GM12872 (cell line): ENCODE results near the gene E2F7.

Experiments
- TF ChIP-seq, protein P1 (sequence below): IDR thresholded peaks from 3 replicates; pipeline ENCODE4 v1.5.1; 2011; ENCODE audit warnings: low read depth, mild to moderate bottlenecking, low read length, moderate library complexity; ENCODE audit not compliant: insufficient read depth

E2F7 gene

DNA sequence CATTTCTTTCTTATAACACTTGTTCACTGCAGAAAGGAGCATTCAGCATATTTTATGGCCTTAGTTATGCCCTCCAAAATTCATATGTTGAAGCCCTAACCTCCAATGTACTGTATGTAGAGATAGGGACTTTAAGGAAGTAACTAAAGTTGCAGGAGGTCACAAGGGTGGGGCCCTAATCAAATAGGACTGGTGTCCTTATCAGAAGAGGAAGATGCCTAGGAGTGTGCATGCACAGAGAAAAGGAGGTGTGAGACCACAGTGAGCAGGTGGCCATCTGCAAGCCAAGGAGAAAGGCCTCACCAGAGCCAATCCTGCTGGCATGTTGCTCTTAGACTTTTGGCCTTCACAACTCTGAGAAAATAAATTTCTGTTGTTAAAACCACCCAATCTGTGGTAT lies 12.9 kb upstream of the E2F7 start:
- TF ChIP-seq, protein P1, sequence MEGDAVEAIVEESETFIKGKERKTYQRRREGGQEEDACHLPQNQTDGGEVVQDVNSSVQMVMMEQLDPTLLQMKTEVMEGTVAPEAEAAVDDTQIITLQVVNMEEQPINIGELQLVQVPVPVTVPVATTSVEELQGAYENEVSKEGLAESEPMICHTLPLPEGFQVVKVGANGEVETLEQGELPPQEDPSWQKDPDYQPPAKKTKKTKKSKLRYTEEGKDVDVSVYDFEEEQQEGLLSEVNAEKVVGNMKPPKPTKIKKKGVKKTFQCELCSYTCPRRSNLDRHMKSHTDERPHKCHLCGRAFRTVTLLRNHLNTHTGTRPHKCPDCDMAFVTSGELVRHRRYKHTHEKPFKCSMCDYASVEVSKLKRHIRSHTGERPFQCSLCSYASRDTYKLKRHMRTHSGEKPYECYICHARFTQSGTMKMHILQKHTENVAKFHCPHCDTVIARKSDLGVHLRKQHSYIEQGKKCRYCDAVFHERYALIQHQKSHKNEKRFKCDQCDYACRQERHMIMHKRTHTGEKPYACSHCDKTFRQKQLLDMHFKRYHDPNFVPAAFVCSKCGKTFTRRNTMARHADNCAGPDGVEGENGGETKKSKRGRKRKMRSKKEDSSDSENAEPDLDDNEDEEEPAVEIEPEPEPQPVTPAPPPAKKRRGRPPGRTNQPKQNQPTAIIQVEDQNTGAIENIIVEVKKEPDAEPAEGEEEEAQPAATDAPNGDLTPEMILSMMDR: no peak

DNA sequence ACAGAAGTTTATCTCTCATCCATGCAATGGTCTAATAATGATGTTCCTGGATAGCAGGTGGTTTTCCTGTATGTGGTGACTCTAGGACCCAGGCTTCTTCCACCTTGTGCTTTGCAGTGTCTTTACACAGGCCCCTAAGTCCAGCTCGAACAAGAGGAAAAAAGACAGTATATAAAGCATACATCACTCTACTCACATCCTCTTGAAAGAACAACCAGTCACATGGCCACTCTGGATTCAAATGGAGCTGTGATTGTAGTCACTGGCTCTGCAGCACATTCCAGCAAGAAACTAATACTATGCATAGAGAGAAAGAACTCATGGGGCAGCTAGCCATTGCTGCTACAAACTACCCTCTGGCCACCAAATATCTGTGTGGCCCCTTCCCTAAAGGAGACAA lies 11.5 kb upstream of the E2F7 start:
- TF ChIP-seq, protein P1: no peak

DNA sequence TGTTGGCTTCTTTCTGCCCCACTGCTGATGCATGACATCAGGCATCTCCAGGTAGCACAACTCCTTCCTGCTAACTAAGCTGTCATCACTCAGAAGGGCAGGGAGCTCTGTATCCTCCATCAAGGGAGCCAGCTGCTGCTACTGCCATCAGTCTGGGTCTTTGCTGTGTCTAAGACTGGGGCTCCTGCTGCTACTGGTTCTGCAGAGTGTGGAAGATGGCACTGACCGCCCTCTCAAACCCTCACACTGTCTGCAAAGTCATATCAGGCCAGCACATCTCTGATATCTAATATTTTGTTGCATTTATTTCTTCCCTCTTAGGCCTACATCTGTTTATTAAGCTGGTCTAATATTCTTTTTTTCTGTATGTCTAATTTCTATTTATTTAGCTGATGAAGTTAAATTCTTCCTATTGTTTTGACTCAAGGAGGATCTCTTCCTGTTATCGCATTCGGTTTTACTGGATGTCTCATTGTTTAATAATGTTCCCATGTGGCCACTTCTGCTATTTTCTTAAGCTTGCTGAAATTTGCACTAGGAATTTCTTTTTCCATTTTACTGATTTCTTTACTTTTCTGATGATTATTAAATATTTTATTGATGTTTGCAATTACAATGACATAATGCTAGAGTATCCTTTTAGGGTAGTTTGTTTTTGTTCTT lies 7.6 kb upstream of the E2F7 start:
- TF ChIP-seq, protein P1: no peak

DNA sequence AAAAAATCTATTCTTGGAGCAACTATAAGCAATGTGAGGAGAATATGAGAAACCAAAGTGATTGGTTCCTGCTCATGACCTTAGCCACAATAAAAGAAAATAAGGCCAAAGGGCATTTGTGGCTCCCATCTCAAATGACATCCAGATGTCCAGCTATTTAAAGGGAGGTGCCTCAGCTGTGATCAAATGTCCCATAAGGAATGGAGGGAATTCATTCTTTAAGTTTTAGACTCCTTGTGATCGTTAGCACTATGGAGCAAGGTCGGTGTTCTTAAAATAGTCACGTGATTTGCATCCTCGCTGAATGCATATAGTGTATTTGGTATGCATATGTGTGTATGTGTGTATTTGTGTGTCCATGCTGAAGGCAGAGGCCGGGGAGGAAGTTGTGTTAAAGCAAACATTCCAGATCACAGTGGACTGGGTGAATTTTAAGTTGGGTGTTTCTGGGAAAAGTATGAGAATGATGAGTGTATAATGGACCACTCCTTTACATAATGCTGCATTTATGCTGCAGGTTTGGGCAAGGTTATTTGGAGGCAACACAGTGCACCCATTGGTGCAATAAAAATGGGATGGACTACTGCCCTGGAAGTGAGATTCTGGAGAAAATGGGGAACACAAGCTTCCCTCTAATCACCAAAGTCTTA lies 5.6 kb upstream of the E2F7 start:
- TF ChIP-seq, protein P1: no peak

DNA sequence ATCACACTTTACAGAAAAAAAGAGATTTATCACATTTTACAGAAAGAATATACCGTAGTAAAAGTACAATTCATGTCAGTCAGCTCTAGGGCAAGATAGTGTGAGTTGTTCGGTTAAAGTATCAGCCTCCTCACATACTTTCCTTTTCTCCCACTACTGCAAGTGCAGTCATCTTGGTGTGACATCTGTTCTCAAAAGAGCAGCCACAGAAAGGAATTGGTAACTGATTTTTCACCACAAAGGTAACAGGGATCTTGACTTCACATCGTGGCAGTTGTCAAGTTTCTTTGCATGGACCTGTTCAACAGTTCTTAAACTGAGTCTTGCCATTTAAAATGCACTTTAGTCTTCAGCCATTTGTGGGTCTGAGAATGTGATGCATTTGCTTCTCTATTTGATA lies 5.0 kb upstream of the E2F7 start:
- TF ChIP-seq, protein P1: no peak

DNA sequence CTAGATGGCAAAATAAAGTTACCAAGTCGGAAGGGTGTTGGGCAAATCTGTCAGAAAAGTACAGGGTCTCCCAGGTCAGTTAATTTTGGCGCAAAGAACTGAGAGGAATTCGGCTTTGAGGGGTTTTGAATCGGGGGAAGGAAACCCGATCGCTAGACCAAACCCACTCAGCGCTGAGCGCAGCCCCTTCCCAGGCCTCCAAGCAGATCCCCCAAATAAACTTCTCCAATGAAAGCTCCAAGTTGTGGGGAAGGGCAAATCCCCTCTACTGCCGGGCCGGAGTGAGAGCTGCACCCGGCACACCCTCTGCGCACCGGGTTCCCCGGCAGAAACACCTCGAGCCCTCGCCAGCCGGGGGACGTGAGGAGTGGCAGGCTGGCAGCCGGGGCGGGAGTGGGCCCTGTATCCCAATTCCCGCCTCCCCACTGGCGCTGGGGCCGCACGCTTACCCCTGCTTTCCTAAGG lies 441 bp downstream of the E2F7 start:
- TF ChIP-seq, protein P1: no peak

DNA sequence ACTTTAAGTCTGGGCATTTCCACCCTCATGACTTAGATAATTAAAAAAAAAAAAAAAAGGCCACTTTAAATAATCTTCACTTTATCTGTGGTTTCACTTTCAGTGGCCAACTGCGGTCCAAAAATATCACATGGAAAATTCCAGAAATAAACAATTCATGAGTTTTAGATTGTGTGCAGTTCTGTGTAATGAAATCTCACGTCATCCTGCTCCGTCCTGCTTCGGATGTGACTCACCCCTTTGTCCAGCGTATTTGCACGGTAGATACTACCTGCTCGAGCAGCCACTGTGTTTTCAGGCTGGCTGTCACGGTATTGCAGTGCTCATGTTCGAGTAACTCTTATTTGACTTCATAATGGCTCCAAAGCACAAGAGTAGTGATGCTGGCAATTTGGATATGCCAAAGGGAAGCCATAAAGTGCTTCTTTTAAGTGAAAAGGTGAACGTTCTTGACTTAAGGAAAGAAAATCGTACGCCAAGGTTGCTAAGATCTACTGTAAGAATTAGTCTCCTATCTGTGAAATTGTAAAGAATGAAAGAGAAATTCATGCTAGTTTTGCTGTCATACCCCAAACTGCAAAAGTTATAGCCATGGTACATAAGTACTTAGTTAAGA lies 2.4 kb downstream of the E2F7 start:
- TF ChIP-seq, protein P1: no peak
